GM06990 (cell line): ENCODE measurements around the gene GSTO2.

Experiments
- DNase-seq: peaks from one replicate; pipeline ENCODE4 v3.0.0-alpha.2; 2011; ENCODE audit not compliant: insufficient read length; ENCODE audit errors: extremely low read depth
- H3K27me3 ChIP-seq: replicated peaks from 2 replicates; pipeline ENCODE4 v1.6.0; 2011; ENCODE audit warnings: low read length; ENCODE audit not compliant: control insufficient read depth, insufficient read depth
- H3K36me3 ChIP-seq: 2 replicates; pipeline ENCODE4 v1.5.1; 2011; ENCODE audit warnings: low read length; ENCODE audit not compliant: control insufficient read depth, insufficient read depth
- H3K4me3 ChIP-seq: replicated peaks from 2 replicates; pipeline ENCODE4 v1.5.1; 2011; ENCODE audit warnings: low read depth, mild to moderate bottlenecking, control low read depth, low read length
- CTCF ChIP-seq: IDR thresholded peaks from 2 replicates; pipeline ENCODE4 v1.5.1; 2011; ENCODE audit warnings: low read length, control low read depth, mild to moderate bottlenecking, inconsistent platforms; ENCODE audit not compliant: insufficient read depth, poor library complexity, severe bottlenecking

The GSTO2 gene

GRCh38 chr10:104279550-104280259, 10.7 kb downstream of the GSTO2 start:
- no peak for TF ChIP-seq CTCF
- H3K27me3 ChIP-seq: no peaks in the 10 kb centered on the region
- no peak overlapping the region for H3K4me3 ChIP-seq
- no peak for DNase-seq
- no peaks in the 10 kb centered on the region for H3K36me3 ChIP-seq

GRCh38 chr10:104281694-104282093, 12.7 kb downstream of the GSTO2 start:
- no peak for TF ChIP-seq CTCF
- Histone ChIP-seq H3K4me3 (no peak overlapping the region), H3K27me3 (no peaks in the 10 kb centered on the region), H3K36me3 (no peaks in the 10 kb centered on the region)
- no peak for DNase-seq

- no peaks in the 10 kb centered on the region for H3K27me3 ChIP-seq
- H3K4me3 ChIP-seq: no peak overlapping the region
- H3K36me3 ChIP-seq: no peaks in the 10 kb centered on the region
- DNase-seq: no peak
- no peak for TF ChIP-seq CTCF
These were observed 15.9 kb downstream of the GSTO2 start for GRCh38 chr10:104284846-104285245.

- Histone ChIP-seq H3K27me3 (no peaks in the 10 kb centered on the region), H3K4me3 (no peak overlapping the region), H3K36me3 (no peaks in the 10 kb centered on the region)
- DNase-seq: no peak
- TF ChIP-seq CTCF: no peak
These were observed 18.0 kb downstream of the GSTO2 start for GRCh38 chr10:104286939-104287338.

GRCh38 chr10:104288355-104288754, 19.4 kb downstream of the GSTO2 start:
- no peak for TF ChIP-seq CTCF
- H3K4me3 ChIP-seq: no peak overlapping the region
- H3K36me3 ChIP-seq: no peaks in the 10 kb centered on the region
- no peaks in the 10 kb centered on the region for H3K27me3 ChIP-seq
- DNase-seq: no peak
